ENCODE data around the gene NOXO1.
"Not testable (repeated sequence)": the region's sequence is repeated elsewhere in the genome, so short reads cannot be mapped to it uniquely, and the experiment has no call there.

The NOXO1 gene

GRCh38 chr16:2015117-2015946 is 34.1 kb upstream of the NOXO1 start:
- no peaks in the 10 kb centered on the region for H3K36me3 ChIP-seq (ENCODE audit: insufficient read depth, low read length)
- ATAC-seq (ENCODE audit: insufficient read depth, low read depth) (no peak), DNase-seq (no peak)
- H2AFZ ChIP-seq (ENCODE audit: low read depth, low read length), result no peak overlapping the region
- peaks cover 6% of the 10 kb centered on the region for H3K79me2 ChIP-seq (ENCODE audit: insufficient read depth, low read length)
- H3K4me3 ChIP-seq (ENCODE audit: low read depth in 1 of 2, low read length in 2 of 2), result no peak overlapping the region
- no peaks in the 10 kb centered on the region for H3K27me3 ChIP-seq (ENCODE audit: insufficient read depth, low read length, poor library complexity)
- H4K20me1 ChIP-seq (ENCODE audit: insufficient read depth, low read length), result no peaks in the 10 kb centered on the region
- H3K4me1 ChIP-seq (ENCODE audit: insufficient read depth, low read length), result peaks cover 6% of the 10 kb centered on the region
- H3K9me3 ChIP-seq (ENCODE audit: insufficient read depth, low read length, severe bottlenecking), result no peaks in the 10 kb centered on the region
- no peak overlapping the region for H3K9ac ChIP-seq (ENCODE audit: low read depth, low read length)
- H3K27ac ChIP-seq (ENCODE audit: low read length), result no peak overlapping the region
- no peak overlapping the region for H3K4me2 ChIP-seq (ENCODE audit: insufficient read depth, low read length)
- no peak for TF ChIP-seq CTCF (IDR thresholded peaks at IDR 0.05; ENCODE audit: borderline replicate concordance, extremely low read depth, low read length, poor library complexity, severe bottlenecking)
- no peak for TF ChIP-seq EZH2 (IDR thresholded peaks at IDR 0.05; ENCODE audit: borderline replicate concordance, low read depth, low read length, severe bottlenecking)

GRCh38 chr16:2013527-2013926 is 32.3 kb upstream of the NOXO1 start:
- no peaks in the 10 kb centered on the region for H3K9me3 ChIP-seq (ENCODE audit: insufficient read depth, low read length, severe bottlenecking)
- H2AFZ ChIP-seq (ENCODE audit: low read depth, low read length), result no peak overlapping the region
- TF ChIP-seq EZH2 (IDR thresholded peaks at IDR 0.05; ENCODE audit: borderline replicate concordance, low read depth, low read length, severe bottlenecking), result no peak
- no peak for TF ChIP-seq CTCF (IDR thresholded peaks at IDR 0.05; ENCODE audit: borderline replicate concordance, extremely low read depth, low read length, poor library complexity, severe bottlenecking)
- no peak overlapping the region for H3K9ac ChIP-seq (ENCODE audit: low read depth, low read length)
- H3K4me3 ChIP-seq (ENCODE audit: low read depth in 1 of 2, low read length in 2 of 2), result no peak overlapping the region
- DNase-seq (no peak), ATAC-seq (ENCODE audit: insufficient read depth, low read depth) (no peak)
- H3K36me3 ChIP-seq (ENCODE audit: insufficient read depth, low read length), result no peaks in the 10 kb centered on the region
- H4K20me1 ChIP-seq (ENCODE audit: insufficient read depth, low read length), result peaks cover 8% of the 10 kb centered on the region
- no peaks in the 10 kb centered on the region for H3K27me3 ChIP-seq (ENCODE audit: insufficient read depth, low read length, poor library complexity)
- H3K4me1 ChIP-seq (ENCODE audit: insufficient read depth, low read length), result peaks cover 14% of the 10 kb centered on the region
- H3K27ac ChIP-seq (ENCODE audit: low read length), result no peak overlapping the region
- H3K4me2 ChIP-seq (ENCODE audit: insufficient read depth, low read length), result no peak overlapping the region
- peaks cover 22% of the 10 kb centered on the region for H3K79me2 ChIP-seq (ENCODE audit: insufficient read depth, low read length)

- H3K9ac ChIP-seq (ENCODE audit: low read depth, low read length); H3K4me3 ChIP-seq (ENCODE audit: low read depth in 1 of 2, low read length in 2 of 2); H3K27ac ChIP-seq (ENCODE audit: low read length); H2AFZ ChIP-seq (ENCODE audit: low read depth, low read length); ATAC-seq (ENCODE audit: insufficient read depth, low read depth); H3K9me3 ChIP-seq (ENCODE audit: insufficient read depth, low read length, severe bottlenecking); DNase-seq; H3K4me2 ChIP-seq (ENCODE audit: insufficient read depth, low read length); H3K27me3 ChIP-seq (ENCODE audit: insufficient read depth, low read length, poor library complexity): not testable (repeated sequence)
- H4K20me1 ChIP-seq (ENCODE audit: insufficient read depth, low read length), result peaks cover 26% of the 10 kb centered on the region
- peaks cover 32% of the 10 kb centered on the region for H3K4me1 ChIP-seq (ENCODE audit: insufficient read depth, low read length)
- peaks cover 15% of the 10 kb centered on the region for H3K36me3 ChIP-seq (ENCODE audit: insufficient read depth, low read length)
- H3K79me2 ChIP-seq (ENCODE audit: insufficient read depth, low read length), result peaks cover 40% of the 10 kb centered on the region
Observed at GRCh38 chr16:2011726-2012125, 30.5 kb upstream of the NOXO1 start.

GRCh38 chr16:2009791-2010510 is 28.7 kb upstream of the NOXO1 start, which contains the start of gene ZNF598:
TSS of gene ZNF598 (minus strand) at chr16:2009821.
- DNase-seq (peak; percentile 79), ATAC-seq (ENCODE audit: insufficient read depth, low read depth) (peak; percentile 86)
- Histone ChIP-seq H3K27ac (ENCODE audit: low read length) (peak within 1 kb of the TSS; percentile 80), H3K4me3 (ENCODE audit: low read depth in 1 of 2, low read length in 2 of 2) (peak within 1 kb of the TSS; percentile 70 to 97), H3K9me3 (ENCODE audit: insufficient read depth, low read length, severe bottlenecking) (no peaks in the 10 kb centered on the region), H3K4me2 (ENCODE audit: insufficient read depth, low read length) (peak within 1 kb of the TSS; percentile 90), H3K36me3 (ENCODE audit: insufficient read depth, low read length) (peaks cover 30% of the 10 kb centered on the region), H3K27me3 (ENCODE audit: insufficient read depth, low read length, poor library complexity) (no peaks in the 10 kb centered on the region), H3K79me2 (ENCODE audit: insufficient read depth, low read length) (peaks cover 58% of the 10 kb centered on the region), H2AFZ (ENCODE audit: low read depth, low read length) (peak within 1 kb of the TSS; percentile 76), H3K9ac (ENCODE audit: low read depth, low read length) (peak within 1 kb of the TSS; percentile 95), H4K20me1 (ENCODE audit: insufficient read depth, low read length) (peaks cover 44% of the 10 kb centered on the region), H3K4me1 (ENCODE audit: insufficient read depth, low read length) (peaks cover 45% of the 10 kb centered on the region)
- TF ChIP-seq EZH2 (IDR thresholded peaks at IDR 0.05; ENCODE audit: borderline replicate concordance, low read depth, low read length, severe bottlenecking), result no peak
- no peak for TF ChIP-seq CTCF (IDR thresholded peaks at IDR 0.05; ENCODE audit: borderline replicate concordance, extremely low read depth, low read length, poor library complexity, severe bottlenecking)

Data from DND-41 (cell line).